Skin epidermis (tissue), 12 donors: ENCODE measurements around the gene TMEM164.

Experiments
- H3K27ac ChIP-seq, 21 experiments: fragments of 200-600 bp; sonication (generic) in 11 of 21; one replicate each; pipeline ENCODE4 v1.5.0; 2020; ENCODE audit warnings: mild to moderate bottlenecking in 3 of 21, inconsistent platforms in 2 of 21, moderate library complexity in 2 of 21
- H3K4me3 ChIP-seq, 7 experiments: fragments of 200-600 bp; sonication (generic) in 2 of 7; one replicate each; pipeline ENCODE4 v1.5.0; 2020; ENCODE audit warnings: inconsistent platforms in 2 of 7, mild to moderate bottlenecking in 2 of 7, moderate library complexity in 1 of 7

Gene TMEM164

DNA sequence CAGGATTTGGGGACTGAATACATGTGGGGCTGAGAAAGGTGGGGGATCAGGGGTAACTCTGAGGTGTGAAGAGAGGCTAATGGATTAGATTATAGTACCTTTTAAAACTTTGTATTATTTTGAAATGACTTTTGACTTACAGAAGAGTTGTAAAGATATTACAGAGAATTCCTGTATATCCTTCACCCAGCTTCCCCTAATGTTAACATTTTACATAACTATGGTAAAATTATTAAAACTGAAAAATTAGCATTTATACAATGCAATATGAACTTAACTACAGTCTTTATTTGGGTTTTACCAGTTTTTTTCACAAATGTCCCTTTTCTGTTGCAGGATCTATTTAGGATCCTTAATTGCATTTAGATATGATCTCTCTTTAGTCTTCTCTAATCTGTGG is 57.4 kb downstream of the TMEM164 start:
- no peak overlapping the region for H3K27ac ChIP-seq

DNA sequence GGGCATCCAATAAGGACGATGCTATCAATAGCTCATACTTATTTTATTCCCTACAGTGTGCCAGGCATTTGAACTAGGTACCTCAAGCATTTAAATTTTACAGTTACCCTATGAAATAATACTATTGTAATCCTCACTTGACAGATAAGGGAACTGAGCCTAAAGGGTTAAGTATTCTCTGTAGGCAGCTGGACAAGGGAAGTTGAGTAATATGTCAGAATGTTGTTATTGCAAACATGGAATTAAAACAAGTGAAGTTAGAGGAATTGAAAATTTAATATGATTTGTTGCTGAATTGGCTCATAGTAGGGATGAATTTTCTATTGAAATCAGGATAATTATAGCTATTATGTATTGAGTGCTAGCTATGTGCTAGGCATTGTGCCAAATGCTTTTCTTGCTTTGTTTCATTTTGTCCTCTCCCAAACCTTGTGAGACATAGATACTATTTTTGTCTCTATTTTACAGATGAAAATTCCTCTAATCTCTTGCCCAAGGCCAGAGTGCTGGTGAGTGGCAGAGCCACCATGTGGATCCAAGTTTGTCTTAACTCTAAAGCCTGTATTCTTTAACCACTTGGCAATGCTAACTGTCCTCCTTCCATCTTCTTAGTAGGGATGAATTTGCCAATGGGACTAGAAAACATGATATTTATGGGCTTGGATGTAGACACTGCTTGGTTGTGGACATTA is 58.1 kb downstream of the TMEM164 start:
- no peak overlapping the region for H3K27ac ChIP-seq

More for the DNA sequence above, 57.4 kb downstream of the TMEM164 start:
- no peak overlapping the region for H3K4me3 ChIP-seq

DNA sequence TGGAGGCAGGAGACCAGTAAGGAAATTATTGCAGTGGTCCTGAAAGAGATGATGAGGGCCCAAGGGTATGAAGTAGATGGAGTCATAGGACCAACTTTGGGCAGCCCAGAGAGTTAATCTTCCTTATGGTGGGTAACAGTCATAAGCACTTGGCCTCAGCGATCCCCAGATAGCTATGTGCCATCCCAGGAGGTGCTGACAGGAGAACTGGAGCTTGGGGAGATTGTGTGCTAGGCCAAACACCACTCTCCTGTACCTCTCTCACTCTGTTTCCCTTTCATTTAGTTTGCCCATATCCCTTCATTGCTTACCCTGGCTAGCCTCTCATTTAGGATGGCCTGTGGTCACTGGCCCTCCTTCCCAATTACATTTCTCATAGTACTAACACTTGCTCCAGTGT is 60.0 kb downstream of the TMEM164 start:
- Histone ChIP-seq H3K4me3 (no peak overlapping the region), H3K27ac (no peak overlapping the region)

More for the DNA sequence above, 58.1 kb downstream of the TMEM164 start:
- H3K4me3 ChIP-seq: no peak overlapping the region

DNA sequence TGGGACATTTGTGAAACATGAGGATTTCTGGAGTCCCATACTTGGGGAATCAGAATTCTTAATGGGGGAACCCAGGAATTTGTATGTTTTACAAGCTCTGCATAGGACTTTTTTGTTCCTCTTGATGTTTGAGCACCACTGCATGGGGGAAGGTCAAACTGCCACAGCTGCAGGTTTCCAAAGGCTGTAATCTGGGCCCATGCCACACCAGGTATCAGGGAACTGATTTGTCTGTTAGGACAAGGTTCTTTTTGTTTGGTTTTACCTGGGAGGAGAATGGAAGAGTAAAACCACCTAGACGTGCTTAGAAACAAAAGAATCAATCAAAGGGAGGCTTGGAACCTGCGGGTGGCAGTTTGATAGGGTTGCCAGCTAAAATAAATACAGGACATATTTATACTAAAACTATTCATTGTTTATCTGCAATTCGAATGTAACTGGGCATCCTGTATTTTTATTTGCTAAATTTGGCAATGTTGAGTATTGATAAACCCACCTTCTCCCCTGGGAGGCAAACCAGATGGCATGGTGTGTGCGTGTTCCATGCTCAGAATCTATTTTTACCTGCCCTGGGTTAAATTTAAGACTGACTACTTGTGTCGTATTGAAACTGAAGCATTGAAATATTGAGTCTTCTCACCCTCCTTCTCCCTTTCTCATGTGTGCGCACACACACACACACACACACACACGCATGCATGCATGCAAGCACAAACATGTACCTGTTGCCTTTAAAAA is 63.7 kb downstream of the TMEM164 start:
- no peak overlapping the region for H3K27ac ChIP-seq

DNA sequence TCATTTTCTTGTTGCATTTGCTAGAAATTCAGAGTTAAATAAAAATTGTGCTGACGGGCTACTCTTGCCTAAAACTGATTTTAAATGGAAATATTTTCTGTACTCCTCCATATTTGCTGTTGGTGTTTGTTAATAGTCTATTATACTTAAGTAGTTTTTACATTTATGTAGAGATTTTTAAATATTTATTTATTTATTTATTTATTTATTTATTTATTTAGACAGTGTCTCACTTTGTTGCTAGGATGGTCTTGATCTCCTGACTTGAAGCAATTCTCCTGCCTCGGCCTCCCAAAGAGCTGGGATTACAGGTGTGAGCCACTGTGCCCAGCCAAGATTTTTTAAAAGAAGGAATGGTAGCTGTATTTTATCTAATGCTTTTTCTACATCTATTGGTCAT is 68.1 kb downstream of the TMEM164 start:
- no peak overlapping the region for H3K4me3 ChIP-seq
- no peak overlapping the region for H3K27ac ChIP-seq

More for the DNA sequence above, 63.7 kb downstream of the TMEM164 start:
- no peak overlapping the region for H3K4me3 ChIP-seq

DNA sequence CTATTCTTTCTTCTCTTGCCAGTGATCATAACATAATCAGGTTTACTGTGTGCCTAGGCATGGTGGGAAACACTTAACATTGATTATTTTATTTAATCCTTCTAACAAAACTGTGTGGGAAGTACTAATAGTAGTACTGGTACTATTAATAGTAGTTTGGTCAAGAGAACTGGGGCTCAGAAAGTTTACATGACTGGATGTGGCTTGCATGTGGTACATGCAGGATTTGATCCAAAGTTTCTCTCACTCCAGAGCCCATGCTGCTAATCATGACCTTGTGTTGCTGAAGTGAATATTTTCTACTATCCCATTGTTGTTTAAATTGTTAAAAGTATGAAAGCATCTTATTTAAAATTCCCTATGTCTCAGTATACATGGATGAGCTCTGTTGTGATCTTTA is 78.4 kb downstream of the TMEM164 start:
- H3K27ac ChIP-seq: peak overlapping the region in 1 of 21 experiments; percentile 38
- H3K4me3 ChIP-seq: no peak overlapping the region

DNA sequence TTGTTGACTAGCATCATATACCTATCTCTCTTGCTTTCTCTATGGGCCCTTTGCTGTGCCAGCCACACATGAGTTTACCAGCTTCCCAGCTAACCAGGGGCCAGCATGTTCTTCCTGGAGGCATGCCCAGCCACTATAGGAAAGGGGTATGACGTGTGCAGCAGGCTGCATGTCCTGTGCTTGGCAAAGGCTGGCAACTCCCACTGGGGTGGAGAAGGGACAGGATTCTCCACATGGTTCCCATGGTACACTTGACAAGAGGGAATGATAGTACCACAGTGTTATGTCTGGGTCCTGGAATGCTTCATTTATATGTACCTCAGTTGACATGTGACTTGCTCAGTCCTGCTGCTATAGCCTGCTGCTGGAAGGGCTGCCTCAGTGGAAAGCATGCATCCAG is 78.8 kb downstream of the TMEM164 start:
- Histone ChIP-seq H3K27ac (peak overlapping the region in 3 of 21 experiments; percentile 7 to 38 (median 34)), H3K4me3 (no peak overlapping the region)

DNA sequence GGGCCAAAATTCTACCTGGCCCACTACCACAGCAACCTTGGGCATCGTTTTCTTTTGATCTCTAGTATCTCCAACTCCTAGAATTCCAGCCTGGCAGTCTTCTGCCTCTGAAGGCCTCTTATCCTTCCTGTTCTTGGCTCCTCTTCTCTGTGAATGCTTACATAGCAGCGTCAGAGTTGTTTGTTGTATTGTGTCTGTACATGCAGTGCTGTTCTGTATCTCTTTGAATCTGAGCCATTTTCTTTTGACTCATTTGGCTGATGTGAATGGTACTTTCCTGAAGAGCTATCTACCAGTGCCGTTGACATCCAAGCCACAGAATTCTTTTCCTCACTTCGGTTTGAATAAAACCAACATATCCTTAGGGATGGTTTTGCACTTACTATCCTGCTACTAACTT is 79.2 kb downstream of the TMEM164 start:
- no peak overlapping the region for H3K4me3 ChIP-seq
- peak overlapping the region in 2 of 21 experiments; percentile 7 to 34 for H3K27ac ChIP-seq

DNA sequence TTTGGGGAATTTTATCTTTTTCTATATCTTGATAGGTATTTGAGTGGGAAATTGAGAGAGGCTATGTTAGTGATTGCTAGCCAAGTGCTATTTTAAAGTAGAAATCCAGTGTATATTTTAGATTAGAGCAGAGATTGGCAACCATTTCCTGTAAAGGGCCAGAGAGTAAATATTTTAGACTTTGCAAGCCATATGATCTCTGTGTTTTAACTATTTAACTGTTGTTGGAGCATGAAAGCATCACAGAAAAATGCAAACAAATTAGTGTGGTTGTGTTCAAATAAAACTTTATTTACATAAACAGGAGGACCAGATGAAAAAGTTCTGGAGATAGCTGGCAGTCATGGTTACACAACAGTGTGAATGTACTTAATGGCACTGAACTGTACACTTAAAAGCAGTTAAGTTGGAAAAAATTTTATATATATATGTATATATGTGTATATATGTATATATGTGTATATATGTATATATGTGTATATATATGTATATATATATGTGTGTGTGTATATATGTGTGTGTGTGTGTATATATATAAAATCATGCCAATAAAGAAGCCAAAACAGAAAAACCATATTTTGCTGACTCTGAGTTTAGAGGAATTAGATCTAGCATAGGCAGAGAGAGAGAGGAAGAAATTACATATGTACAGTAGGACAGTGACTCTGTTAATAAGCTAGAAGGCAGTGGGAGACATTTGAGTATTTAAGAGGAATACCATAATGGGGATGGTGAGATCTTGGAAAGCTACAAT is 83.4 kb downstream of the TMEM164 start:
- no peak overlapping the region for H3K4me3 ChIP-seq
- H3K27ac ChIP-seq: peak overlapping the region in 1 of 21 experiments; percentile 76

DNA sequence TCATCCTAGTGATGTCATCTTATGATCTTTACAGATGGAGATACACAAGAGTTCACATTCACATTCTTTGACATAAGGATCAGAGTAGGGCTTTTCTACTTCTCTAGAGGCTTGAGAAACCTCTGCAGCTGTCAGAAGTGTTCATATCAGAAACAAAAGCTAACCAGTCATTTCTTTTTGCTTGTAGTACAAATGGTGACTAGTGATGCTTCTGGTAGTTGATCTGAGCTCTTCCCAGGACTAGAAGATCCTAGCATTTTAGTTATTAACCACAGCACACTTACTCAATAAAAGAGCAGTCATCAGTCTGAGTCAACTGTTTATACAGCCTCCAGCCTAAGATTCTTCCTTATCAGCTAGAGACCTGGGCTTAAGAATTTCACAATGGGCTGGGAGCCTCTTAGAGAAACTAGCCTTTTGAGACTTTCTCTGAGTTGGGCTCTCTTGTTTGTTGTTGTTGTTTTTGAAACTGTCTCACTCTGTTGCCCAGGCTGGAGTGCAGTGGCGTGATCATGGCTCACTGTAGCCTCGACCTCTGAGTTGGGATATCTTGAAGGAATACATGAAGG is 84.1 kb downstream of the TMEM164 start:
- no peak overlapping the region for H3K4me3 ChIP-seq
- H3K27ac ChIP-seq: peak overlapping the region in 3 of 21 experiments; percentile 7 to 76 (median 49)

DNA sequence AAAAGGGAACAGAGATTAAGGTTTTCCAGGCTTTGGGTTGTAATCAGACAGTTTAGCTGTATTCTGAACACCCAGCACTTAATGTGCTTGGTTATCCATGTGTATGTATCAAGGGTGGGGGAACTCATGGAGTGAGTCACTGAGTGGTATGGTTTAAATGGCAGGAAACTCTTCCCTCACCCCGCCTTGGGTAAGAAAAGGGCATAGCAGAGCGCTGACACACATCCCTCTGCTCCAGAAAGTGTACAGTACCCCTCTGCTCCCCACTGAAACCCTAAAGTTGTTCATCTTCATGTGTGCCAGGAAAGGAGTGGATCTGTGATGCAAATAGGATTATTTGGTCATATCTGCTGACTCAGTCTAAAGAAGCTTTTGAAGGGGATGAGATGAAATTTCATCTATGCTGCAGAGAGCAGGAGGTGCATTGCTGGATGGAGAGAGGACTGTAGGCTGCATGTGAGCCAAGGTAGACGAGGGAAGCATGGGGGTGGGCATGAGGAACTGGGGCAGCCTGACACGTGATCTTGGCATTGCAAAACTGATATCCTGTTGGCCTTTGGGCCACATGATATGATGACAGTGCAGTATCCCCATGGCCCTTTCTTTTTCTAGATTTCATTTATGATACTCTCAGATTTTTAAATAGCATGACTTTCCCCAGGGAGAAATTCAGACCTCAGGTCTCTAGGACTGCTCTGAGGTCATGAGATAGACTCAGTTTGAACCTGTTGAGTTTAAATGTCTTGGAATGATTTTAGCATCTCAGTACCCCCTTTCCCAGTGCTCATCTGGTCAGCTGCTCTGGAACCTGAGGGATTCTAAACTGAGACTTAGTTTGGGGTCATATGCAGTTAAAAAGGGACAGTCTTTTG is 84.8 kb downstream of the TMEM164 start:
- Histone ChIP-seq H3K27ac (peak overlapping the region in 4 of 21 experiments; percentile 7 to 76 (median 32)), H3K4me3 (no peak overlapping the region)

DNA sequence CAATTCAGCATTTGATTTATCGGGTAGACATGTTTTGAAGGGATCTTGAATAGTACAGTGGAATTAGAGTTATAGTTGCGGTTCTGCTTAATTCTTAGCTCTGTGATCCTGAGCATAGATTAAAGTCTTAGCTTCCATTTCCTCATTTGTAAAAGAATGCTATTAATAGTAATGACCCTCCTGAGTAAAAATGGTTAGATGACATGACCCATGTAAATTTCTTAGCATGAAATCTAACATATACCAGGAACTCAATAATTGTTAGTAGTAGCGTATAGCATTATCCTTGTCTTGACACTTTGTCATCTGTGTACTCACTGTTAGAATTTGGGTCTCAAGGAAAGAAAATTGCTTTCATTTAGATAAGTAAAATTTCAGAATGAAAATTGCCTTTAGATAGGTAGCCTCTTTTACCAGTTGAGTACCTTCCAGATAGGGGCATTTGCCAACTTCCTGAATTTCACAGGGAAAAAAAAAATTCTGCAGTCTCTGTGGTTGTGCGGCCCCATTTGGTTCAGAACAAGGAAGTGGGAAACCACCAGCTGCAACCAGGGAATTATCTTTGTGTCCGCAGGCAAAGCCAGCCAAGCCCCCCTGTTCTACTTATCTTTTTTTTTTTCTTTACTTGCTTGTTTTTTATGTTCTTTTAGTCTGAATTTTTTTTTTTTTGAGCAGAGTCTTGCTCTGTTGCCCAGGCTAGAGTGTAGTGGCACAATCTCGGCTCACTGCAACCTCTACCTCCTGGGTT is 86.9 kb downstream of the TMEM164 start:
- Histone ChIP-seq H3K4me3 (no peak overlapping the region), H3K27ac (no peak overlapping the region)

DNA sequence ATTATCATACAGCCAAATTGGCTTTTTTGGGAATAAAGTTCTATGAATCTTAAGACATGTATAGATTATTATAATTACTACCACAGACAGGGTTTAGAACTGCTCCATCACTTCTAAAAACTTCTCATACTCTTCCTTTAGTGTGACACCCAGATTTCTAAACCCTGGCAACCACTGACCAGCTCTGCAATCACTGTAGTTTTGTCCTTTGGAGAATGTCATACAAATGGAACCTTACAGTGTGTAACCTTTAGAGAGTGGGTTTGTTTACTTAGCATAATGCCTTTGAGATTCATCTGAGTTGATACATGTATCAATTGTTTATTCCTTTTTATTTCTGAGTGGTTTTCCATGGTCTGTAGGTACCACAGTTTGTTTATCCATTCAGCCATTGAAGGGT is 95.0 kb downstream of the TMEM164 start:
- Histone ChIP-seq H3K4me3 (no peak overlapping the region), H3K27ac (no peak overlapping the region)

DNA sequence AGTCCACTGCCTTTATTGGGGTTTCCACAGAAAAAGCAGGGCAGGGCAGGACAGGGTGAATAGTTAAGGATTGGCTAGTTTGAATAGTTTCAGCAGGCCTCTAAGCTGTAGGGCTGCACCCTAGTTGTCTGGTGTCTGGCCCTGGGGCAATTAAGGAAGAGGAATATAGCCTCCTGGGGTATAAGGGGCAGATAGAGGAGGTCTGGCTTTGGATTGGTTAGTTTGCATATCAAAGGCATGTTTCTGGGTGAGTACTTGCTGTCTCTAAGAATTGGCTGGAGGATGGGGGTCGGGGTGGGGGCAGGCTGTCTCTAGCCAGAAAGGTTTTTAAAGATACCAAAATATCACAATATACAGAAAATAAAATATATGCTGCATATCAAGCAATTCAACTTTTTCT is 100.4 kb downstream of the TMEM164 start:
- Histone ChIP-seq H3K4me3 (no peak overlapping the region), H3K27ac (no peak overlapping the region)

DNA sequence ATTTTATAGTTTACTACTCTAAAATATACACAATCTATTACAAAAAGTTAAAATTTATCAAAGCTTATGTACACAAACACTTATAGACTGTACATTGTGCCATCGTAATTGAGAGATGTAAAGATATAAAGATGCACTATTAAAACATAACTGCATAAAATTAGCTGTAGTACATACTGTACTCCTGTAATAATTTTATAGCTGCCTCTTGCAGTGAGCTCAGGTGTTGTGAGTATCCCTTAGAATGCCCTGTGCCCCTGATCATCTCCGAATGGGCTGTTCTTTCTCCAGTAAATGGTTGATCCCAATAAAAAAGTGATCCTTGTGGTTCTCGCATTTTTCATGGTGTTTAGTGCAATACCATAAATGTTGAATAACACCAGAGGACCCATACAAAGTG is 101.2 kb downstream of the TMEM164 start:
- Histone ChIP-seq H3K27ac (no peak overlapping the region), H3K4me3 (no peak overlapping the region)

DNA sequence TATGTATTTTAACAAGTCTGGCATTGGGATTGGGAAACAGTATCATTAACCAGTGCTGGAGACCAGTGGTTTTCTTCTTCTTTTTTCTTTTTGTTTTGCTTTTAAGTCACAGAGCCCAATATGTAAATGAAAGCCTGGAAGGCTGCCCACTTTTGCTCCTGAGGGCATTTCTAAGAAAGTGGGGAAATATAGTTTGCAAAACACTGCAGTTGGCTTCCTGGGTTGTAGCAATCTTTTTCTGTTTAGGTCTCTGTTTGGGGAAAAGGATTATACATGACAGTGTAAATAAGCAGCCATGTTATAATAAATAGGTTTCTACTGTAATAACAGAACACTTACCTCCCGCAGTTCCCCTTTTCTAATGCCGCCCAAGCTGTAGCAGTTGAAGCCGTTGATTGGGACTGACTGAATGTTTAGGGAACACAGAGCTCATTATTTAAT is 105.5 kb downstream of the TMEM164 start:
- Histone ChIP-seq H3K27ac (peak overlapping the region in 2 of 21 experiments; percentile 17 to 35), H3K4me3 (no peak overlapping the region)

DNA sequence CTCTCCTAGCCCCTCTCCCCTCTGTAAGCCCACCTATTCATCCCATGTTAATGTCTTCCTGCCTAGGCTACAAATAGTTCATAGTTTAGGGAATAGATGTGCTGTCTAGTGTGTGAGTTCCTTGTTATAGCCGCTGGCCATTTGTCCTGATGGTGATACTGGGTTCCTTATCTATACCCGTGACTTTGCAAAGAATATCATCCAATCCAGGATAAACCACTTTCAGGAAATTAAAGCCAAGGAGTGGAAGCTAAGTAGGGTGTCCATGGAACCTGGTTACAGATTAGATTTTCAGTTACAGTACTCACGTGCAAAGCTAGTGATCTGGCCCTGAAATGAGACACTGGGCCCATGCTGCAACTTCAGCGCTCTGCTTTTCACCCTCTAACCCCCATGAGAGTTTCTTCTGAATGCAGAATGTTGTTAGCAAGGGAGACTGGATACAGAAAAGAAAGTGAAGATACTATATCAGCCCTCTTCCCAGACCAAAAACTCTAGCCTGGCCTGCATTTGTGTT is 111.4 kb downstream of the TMEM164 start:
- no peak overlapping the region for H3K4me3 ChIP-seq
- no peak overlapping the region for H3K27ac ChIP-seq
